Neural cell (in vitro differentiated cells): Measurements from ENCODE around the gene HTRA2.

Experiments
- CTCF ChIP-seq: fragments of 450-650 bp; IDR thresholded peaks from 2 replicates; pipeline ENCODE4 v1.5.1; 2014; ENCODE audit warnings: antibody characterized with exemption, mild to moderate bottlenecking, moderate library complexity; ENCODE audit not compliant: poor library complexity, severe bottlenecking
- EP300 ChIP-seq: fragments of 450-650 bp; conservative IDR thresholded peaks from 2 replicates; pipeline ENCODE4 v1.6.1; 2014; ENCODE audit warnings: antibody characterized with exemption, mild to moderate bottlenecking, moderate library complexity; ENCODE audit not compliant: poor library complexity, severe bottlenecking
- EZH2 ChIP-seq: fragments of 200-600, 300-800 bp; shearing (Covaris generic), sonication (generic); IDR thresholded peaks from 2 replicates; pipeline ENCODE4 v1.6.1; 2014; ENCODE audit warnings: antibody characterized with exemption, low read length, borderline replicate concordance, mild to moderate bottlenecking; ENCODE audit not compliant: insufficient read depth, poor library complexity, severe bottlenecking
- RAD21 ChIP-seq: fragments of 450-650 bp; conservative IDR thresholded peaks from 2 replicates; pipeline ENCODE4 v1.6.1; 2014; ENCODE audit warnings: antibody characterized with exemption, mild to moderate bottlenecking, moderate library complexity
- REST ChIP-seq: IDR thresholded peaks from 2 replicates; pipeline ENCODE4 v1.6.1; 2012; ENCODE audit warnings: borderline replicate concordance
- SMC3 ChIP-seq: fragments of 450-650 bp; conservative IDR thresholded peaks from 2 replicates; pipeline ENCODE4 v1.6.1; 2014; ENCODE audit warnings: antibody characterized with exemption, mild to moderate bottlenecking, moderate library complexity; ENCODE audit not compliant: poor library complexity

GRCh38 chr2:74581463-74581862, 51.7 kb downstream of the HTRA2 start:
- TF ChIP-seq CTCF (no peak), REST (no peak), RAD21 (no peak), EP300 (no peak), EZH2 (no peak), SMC3 (no peak)
